MCF 10A (cell line): ENCODE results near the gene GDPD3. TPM values are rescaled to one million over a fixed set of nuclear protein-coding genes. Genes with fewer than 3 reads are reported as not detected.
A peak's percentile ranks its signal among the peaks of the same experiment; 100 is the strongest.

Experiments used
- BruUV-seq: library from RNA; stranded (reverse); fragments of 400-500 nt; replicated peaks from 2 replicates; lab custom pipeline; 2021; lab: Mats Ljungman, UMichigan
- CTCF ChIA-PET: fragments of 300-600 bp; sonication (Branson Sonifier 250); formaldehyde crosslinking; extraction: SDS; loops from one replicate; lab custom pipeline; 2021; ENCODE audit warnings: antibody characterized with exemption, inconsistent platforms; lab: Yijun Ruan, JAX
- POLR2A ChIA-PET: fragments of 300-600, 350-650 bp; sonication (Branson Sonifier 250); formaldehyde crosslinking; extraction: SDS; loops from one replicate; lab custom pipeline; 2020; ENCODE audit warnings: antibody characterized with exemption, inconsistent platforms; lab: Yijun Ruan, JAX
- DNase-seq: peaks from one replicate; pipeline ENCODE4 v3.0.0-alpha.2; 2018; ENCODE audit not compliant: unreplicated experiment
- H3K27ac Mint-ChIP-seq: one replicate; pipeline ENCODE4 v1.8.0; 2022; ENCODE audit warnings: mild to moderate bottlenecking, low read depth, mixed read lengths; ENCODE audit not compliant: unreplicated experiment
- H3K27me3 Mint-ChIP-seq: one replicate; pipeline ENCODE4 v1.8.0; 2022; ENCODE audit warnings: mixed read lengths; ENCODE audit not compliant: insufficient read depth, unreplicated experiment
- H3K36me3 Mint-ChIP-seq: one replicate; pipeline ENCODE4 v1.8.0; 2022; ENCODE audit warnings: mild to moderate bottlenecking, moderate library complexity, mixed read lengths; ENCODE audit not compliant: insufficient read depth, unreplicated experiment
- H3K4me1 Mint-ChIP-seq: one replicate; pipeline ENCODE4 v1.8.0; 2022; ENCODE audit warnings: mixed read lengths; ENCODE audit not compliant: insufficient read depth, unreplicated experiment
- H3K4me3 Mint-ChIP-seq: one replicate; pipeline ENCODE4 v1.8.0; 2022; ENCODE audit warnings: mild to moderate bottlenecking, moderate library complexity, mixed read lengths; ENCODE audit not compliant: unreplicated experiment
- H3K9me3 Mint-ChIP-seq: one replicate; pipeline ENCODE4 v1.8.0; 2022; ENCODE audit warnings: mixed read lengths; ENCODE audit not compliant: unreplicated experiment
- intact Hi-C: fragments of 100-400 bp; cut with micrococcal nuclease; formaldehyde crosslinking; loops from 2 replicates; pipeline ENCODE4 v1.14.1; 2022
- total RNA-seq: library from RNA; stranded (reverse); gene quantifications from 2 replicates; pipeline ENCODE4 v1.2.3, GENCODE V29; 2022
- TF ChIP-seq, protein P1 (sequence below): fragments of 200-600 bp; IDR thresholded peaks from one replicate; pipeline ENCODE4 v1.8.0; 2022; ENCODE audit warnings: antibody characterized with exemption, mild to moderate bottlenecking; ENCODE audit not compliant: unreplicated experiment

GDPD3 gene
- total RNA-seq, 1 experiment from 2014 or later: 0.49 TPM

GRCh38 chr16:30068750-30069610 lies 44.4 kb downstream of the GDPD3 start:
- DNase-seq: peak; percentile 45
- no TSS peak for BruUV-seq
- Mint-ChIP-seq H3K36me3 (peaks cover 77% of the 10 kb centered on the region), H3K4me1 (peaks cover 15% of the 10 kb centered on the region), H3K9me3 (no peaks in the 10 kb centered on the region), H3K4me3 (peak overlapping the region; percentile 35), H3K27ac (peak overlapping the region; percentile 63), H3K27me3 (no peaks in the 10 kb centered on the region)
- CTCF ChIA-PET: no interaction called here
- intact Hi-C loops: no loop called here
- TF ChIP-seq, protein P1, sequence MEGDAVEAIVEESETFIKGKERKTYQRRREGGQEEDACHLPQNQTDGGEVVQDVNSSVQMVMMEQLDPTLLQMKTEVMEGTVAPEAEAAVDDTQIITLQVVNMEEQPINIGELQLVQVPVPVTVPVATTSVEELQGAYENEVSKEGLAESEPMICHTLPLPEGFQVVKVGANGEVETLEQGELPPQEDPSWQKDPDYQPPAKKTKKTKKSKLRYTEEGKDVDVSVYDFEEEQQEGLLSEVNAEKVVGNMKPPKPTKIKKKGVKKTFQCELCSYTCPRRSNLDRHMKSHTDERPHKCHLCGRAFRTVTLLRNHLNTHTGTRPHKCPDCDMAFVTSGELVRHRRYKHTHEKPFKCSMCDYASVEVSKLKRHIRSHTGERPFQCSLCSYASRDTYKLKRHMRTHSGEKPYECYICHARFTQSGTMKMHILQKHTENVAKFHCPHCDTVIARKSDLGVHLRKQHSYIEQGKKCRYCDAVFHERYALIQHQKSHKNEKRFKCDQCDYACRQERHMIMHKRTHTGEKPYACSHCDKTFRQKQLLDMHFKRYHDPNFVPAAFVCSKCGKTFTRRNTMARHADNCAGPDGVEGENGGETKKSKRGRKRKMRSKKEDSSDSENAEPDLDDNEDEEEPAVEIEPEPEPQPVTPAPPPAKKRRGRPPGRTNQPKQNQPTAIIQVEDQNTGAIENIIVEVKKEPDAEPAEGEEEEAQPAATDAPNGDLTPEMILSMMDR: peak; percentile 42
- POLR2A ChIA-PET: interaction anchor here (0.5 to 5.9 kb wide), 3 partner anchors 7 to 423 kb away, joined by 3 to 155 read pairs (median 3); partner anchors contain the start of genes PPP4C and YPEL3

GRCh38 chr16:30068333-30068732 lies 45.0 kb downstream of the GDPD3 start:
- Mint-ChIP-seq H3K4me1 (peaks cover 19% of the 10 kb centered on the region), H3K4me3 (peak overlapping the region; percentile 35), H3K36me3 (peaks cover 71% of the 10 kb centered on the region), H3K9me3 (no peaks in the 10 kb centered on the region), H3K27me3 (no peaks in the 10 kb centered on the region), H3K27ac (peak overlapping the region; percentile 63)
- ChIA-PET CTCF (interaction anchor here (1.9 kb wide), 1 partner anchor 27 kb away, joined by 6 read pairs; no protein-coding TSS in a partner anchor), POLR2A (interaction anchor here (0.5 to 6.7 kb wide), 7 partner anchors 7 to 566 kb away, joined by 3 to 173 read pairs (median 4); partner anchors contain the start of genes PPP4C and YPEL3)
- DNase-seq: no peak
- BruUV-seq: no TSS peak
- intact Hi-C loops: no loop called here
- TF ChIP-seq, protein P1: no peak

DNA sequence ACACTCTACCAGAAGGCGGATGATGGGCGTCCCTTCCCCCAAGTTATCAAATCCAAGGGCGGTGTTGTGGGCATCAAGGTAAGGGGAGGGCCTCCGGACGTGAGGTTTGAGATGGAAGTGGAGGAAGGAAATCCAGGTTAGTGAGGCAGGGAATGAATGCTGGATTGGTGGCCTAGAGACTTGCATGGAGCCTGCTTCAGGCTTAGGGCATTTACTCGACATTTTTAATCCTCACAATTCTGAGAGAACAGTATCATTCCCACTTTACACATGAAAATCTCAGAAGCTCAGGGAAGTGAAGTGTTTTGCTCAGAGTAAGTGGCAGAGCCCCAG lies 45.8 kb downstream of the GDPD3 start:
- DNase-seq: no peak
- TF ChIP-seq, protein P1: no peak
- Mint-ChIP-seq H3K4me1 (peaks cover 19% of the 10 kb centered on the region), H3K36me3 (peaks cover 64% of the 10 kb centered on the region), H3K27me3 (no peaks in the 10 kb centered on the region), H3K9me3 (no peaks in the 10 kb centered on the region), H3K4me3 (peak overlapping the region; percentile 97), H3K27ac (peak overlapping the region; percentile 95)
- BruUV-seq: no TSS peak
- CTCF ChIA-PET: interaction anchor here (0.7 to 2.3 kb wide), 3 partner anchors 12 to 59 kb away, joined by 5 to 9 read pairs (median 6); no protein-coding TSS in a partner anchor
- intact Hi-C loops: no loop called here
- POLR2A ChIA-PET: interaction anchor here (0.5 to 6.7 kb wide), 17 partner anchors 8 to 674 kb away, joined by 3 to 173 read pairs (median 4); partner anchors contain the start of genes MAPK3, MVP, PPP4C and TBC1D10B
